SU-DHL-6 (cell line): ENCODE measurements around the gene RAP1GDS1.

ENCODE experiments used
- CTCF ChIP-seq: fragments of 200-600 bp; sonication (generic); IDR thresholded peaks from one replicate; pipeline ENCODE4 v1.5.1; 2017; ENCODE audit warnings: antibody characterized with exemption, mild to moderate bottlenecking, low read length, moderate library complexity; ENCODE audit not compliant: insufficient read depth, poor library complexity, severe bottlenecking
- EZH2phosphoT487 ChIP-seq: fragments of 200-600 bp; sonication (generic), shearing (Covaris generic); conservative IDR thresholded peaks from 2 replicates; pipeline ENCODE4 v1.6.1; 2018; ENCODE audit warnings: mild to moderate bottlenecking, antibody characterized with exemption, low read length, moderate library complexity, mixed read lengths

- TF ChIP-seq CTCF (no peak), EZH2phosphoT487 (no peak)
Observed at GRCh38 chr4:98352940-98353339, 91.8 kb downstream of the RAP1GDS1 start.
